Measurements from ENCODE around the gene SSH3. TPM values are rescaled to one million over a fixed set of nuclear protein-coding genes. Genes with fewer than 3 reads are reported as not detected.

Gene SSH3
- total RNA-seq, 1 donor = 25.0 TPM

GRCh38 chr11:67356864-67357561 lies 53.7 kb downstream of the SSH3 start:
- peaks cover 22% of the 10 kb centered on the region for H3K79me2 ChIP-seq (ENCODE audit: insufficient read depth, low read length)
- H4K20me1 ChIP-seq (ENCODE audit: insufficient read depth, low read length) = peaks cover 9% of the 10 kb centered on the region
- peak; percentile 88 for DNase-seq (ENCODE audit: insufficient read length, low spot score, missing footprints)
- no peak overlapping the region for H3K4me3 ChIP-seq (ENCODE audit: insufficient read depth, low read length)
- peaks cover 59% of the 10 kb centered on the region for H3K4me1 ChIP-seq (ENCODE audit: insufficient read depth, low read length)
- H3K27me3 ChIP-seq (ENCODE audit: insufficient read depth, low read length) = no peaks in the 10 kb centered on the region
- H3K36me3 ChIP-seq (ENCODE audit: insufficient read depth, low read length) = peaks cover 4% of the 10 kb centered on the region
- no peaks in the 10 kb centered on the region for H3K9me3 ChIP-seq (ENCODE audit: low read depth, low read length)
- no peak overlapping the region for H2AFZ ChIP-seq (ENCODE audit: low read length)
- TF ChIP-seq CTCF (IDR thresholded peaks at IDR 0.05; ENCODE audit: extremely low read depth, low read depth, low read length) = peak; percentile 94
- peak overlapping the region; percentile 90 for H3K27ac ChIP-seq (ENCODE audit: low read depth, low read length)
- H3K4me2 ChIP-seq (ENCODE audit: insufficient read depth, low read length) = peak overlapping the region; percentile 37

- Histone ChIP-seq H3K4me2 (ENCODE audit: insufficient read depth, low read length) (peak overlapping the region; percentile 37), H3K27me3 (ENCODE audit: insufficient read depth, low read length) (no peaks in the 10 kb centered on the region), H3K27ac (ENCODE audit: low read depth, low read length) (peak overlapping the region; percentile 90), H3K4me3 (ENCODE audit: insufficient read depth, low read length) (no peak overlapping the region), H3K9me3 (ENCODE audit: low read depth, low read length) (no peaks in the 10 kb centered on the region), H2AFZ (ENCODE audit: low read length) (no peak overlapping the region), H4K20me1 (ENCODE audit: insufficient read depth, low read length) (peaks cover 19% of the 10 kb centered on the region), H3K4me1 (ENCODE audit: insufficient read depth, low read length) (peaks cover 50% of the 10 kb centered on the region), H3K36me3 (ENCODE audit: insufficient read depth, low read length) (peaks cover 14% of the 10 kb centered on the region), H3K79me2 (ENCODE audit: insufficient read depth, low read length) (peaks cover 23% of the 10 kb centered on the region)
- no peak for TF ChIP-seq CTCF (IDR thresholded peaks at IDR 0.05; ENCODE audit: extremely low read depth, low read depth, low read length)
- peak; percentile 90 for DNase-seq (ENCODE audit: insufficient read length, low spot score, missing footprints)
Observed at GRCh38 chr11:67357831-67358670, 54.7 kb downstream of the SSH3 start.

Small RNAs within 50 kb of the gene (small RNA-seq; reads per million reads assigned to genes)
- gene RN7SKP239 = not detected

Other genes starting within 250 kb of the SSH3 start
- gene RHOD, start 246.7 kb upstream of the SSH3 start, total RNA-seq = 26.8 and 27.5 TPM in 2 replicates
- 62.5 and 65.9 TPM in 2 replicates for gene KDM2A, start 184.3 kb upstream of the SSH3 start, total RNA-seq
- 21.4 and 23.6 TPM in 2 replicates for gene GRK2, start 37.1 kb upstream of the SSH3 start, total RNA-seq
- 33.0 and 34.4 TPM in 2 replicates for gene ANKRD13D, start 14.2 kb upstream of the SSH3 start, total RNA-seq
- gene POLD4, start 50.0 kb downstream of the SSH3 start, total RNA-seq = 43.3 and 59.4 TPM in 2 replicates
- gene CLCF1, start 70.1 kb downstream of the SSH3 start, total RNA-seq = 6.2 and 6.9 TPM in 2 replicates
- gene RAD9A, start 88.5 kb downstream of the SSH3 start, total RNA-seq = 7.6 and 10.3 TPM in 2 replicates
- gene PPP1CA, start 98.3 kb downstream of the SSH3 start, total RNA-seq = 161 and 169 TPM in 2 replicates
- gene TBC1D10C, start 100.6 kb downstream of the SSH3 start, total RNA-seq = not detected in 2 replicates
- gene CARNS1, start 112.1 kb downstream of the SSH3 start, total RNA-seq = under 0.01 TPM in 2 replicates
- 33.9 and 36.9 TPM in 2 replicates for gene RPS6KB2, start 125.0 kb downstream of the SSH3 start, total RNA-seq
- gene PTPRCAP, start 134.2 kb downstream of the SSH3 start, total RNA-seq = under 0.01 and 0.36 TPM in 2 replicates
- 137 and 140 TPM in 2 replicates for gene CORO1B, start 139.9 kb downstream of the SSH3 start, total RNA-seq
- not detected in 2 replicates for gene GPR152, start 149.2 kb downstream of the SSH3 start, total RNA-seq
- gene CABP4, start 151.8 kb downstream of the SSH3 start, total RNA-seq = not detected in 2 replicates
- gene TMEM134, start 165.7 kb downstream of the SSH3 start, total RNA-seq = 15.6 and 29.3 TPM in 2 replicates
- gene AIP, start 179.5 kb downstream of the SSH3 start, total RNA-seq = 64.2 and 71.3 TPM in 2 replicates
- 13.3 and 14.1 TPM in 2 replicates for gene PITPNM1, start 201.8 kb downstream of the SSH3 start, total RNA-seq
- gene CDK2AP2, start 204.6 kb downstream of the SSH3 start, total RNA-seq = 6.2 and 10.3 TPM in 2 replicates
- not detected in 2 replicates for gene CABP2, start 219.9 kb downstream of the SSH3 start, total RNA-seq